Measurements from ENCODE around the gene PRR5L.

The PRR5L gene

GRCh38 chr11:36400766-36401455 lies 104.8 kb downstream of the PRR5L start:
- H3K4me1 ChIP-seq (ENCODE audit: control insufficient read depth, insufficient read depth, low read length, unreplicated experiment) = no peaks in the 10 kb centered on the region
- H3K79me2 ChIP-seq (ENCODE audit: control insufficient read depth, insufficient read depth, low read length, unreplicated experiment) = no peaks in the 10 kb centered on the region
- peaks cover 25% of the 10 kb centered on the region; the same call in 1 of the 2 replicates for H3K36me3 ChIP-seq (ENCODE audit: insufficient read depth, low read length)
- no peaks in the 10 kb centered on the region for H3K27me3 ChIP-seq (ENCODE audit: insufficient read depth, low read length)
- no peak overlapping the region for H3K27ac ChIP-seq (ENCODE audit: low read depth, low read length)
- H3K4me3 ChIP-seq (ENCODE audit: low read depth, low read length) = no peak overlapping the region
- no peak overlapping the region for H2AFZ ChIP-seq (ENCODE audit: low read length, unreplicated experiment)

GRCh38 chr11:36402568-36403170 lies 106.6 kb downstream of the PRR5L start:
- no peak overlapping the region for H3K4me3 ChIP-seq (ENCODE audit: low read depth, low read length)
- H3K27ac ChIP-seq (ENCODE audit: low read depth, low read length) = no peak overlapping the region
- H3K4me1 ChIP-seq (ENCODE audit: control insufficient read depth, insufficient read depth, low read length, unreplicated experiment) = no peaks in the 10 kb centered on the region
- peaks cover 20% of the 10 kb centered on the region; the same call in 1 of the 2 replicates for H3K36me3 ChIP-seq (ENCODE audit: insufficient read depth, low read length)
- H3K27me3 ChIP-seq (ENCODE audit: insufficient read depth, low read length) = no peaks in the 10 kb centered on the region
- H2AFZ ChIP-seq (ENCODE audit: low read length, unreplicated experiment) = no peak overlapping the region
- no peaks in the 10 kb centered on the region for H3K79me2 ChIP-seq (ENCODE audit: control insufficient read depth, insufficient read depth, low read length, unreplicated experiment)

DNA sequence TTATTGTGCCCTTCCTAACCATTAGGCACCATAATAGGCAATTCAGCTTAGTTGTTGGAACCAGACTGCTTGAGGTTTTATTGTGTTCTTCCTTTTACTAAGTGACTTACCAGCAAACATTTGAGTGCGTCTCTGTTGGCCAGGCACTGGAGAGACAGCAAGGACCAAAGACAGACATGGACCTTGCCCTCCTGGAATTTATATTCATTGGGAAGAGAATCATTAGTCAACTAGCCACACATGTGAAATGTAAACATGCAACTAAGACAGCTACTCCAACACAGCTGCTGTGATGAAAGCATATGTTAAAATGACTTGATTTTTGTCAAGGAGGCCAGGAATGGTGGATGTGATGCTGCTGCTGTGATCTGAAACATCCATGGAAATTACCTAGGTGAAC lies 107.6 kb downstream of the PRR5L start:
- H3K27me3 ChIP-seq (ENCODE audit: insufficient read depth, low read length) = no peaks in the 10 kb centered on the region
- peaks cover 19% of the 10 kb centered on the region; the same call in 1 of the 2 replicates for H3K36me3 ChIP-seq (ENCODE audit: insufficient read depth, low read length)
- no peak overlapping the region for H3K27ac ChIP-seq (ENCODE audit: low read depth, low read length)
- no peaks in the 10 kb centered on the region for H3K79me2 ChIP-seq (ENCODE audit: control insufficient read depth, insufficient read depth, low read length, unreplicated experiment)
- H3K4me1 ChIP-seq (ENCODE audit: control insufficient read depth, insufficient read depth, low read length, unreplicated experiment) = peaks cover 1% of the 10 kb centered on the region
- no peak overlapping the region for H3K4me3 ChIP-seq (ENCODE audit: low read depth, low read length)
- no peak overlapping the region for H2AFZ ChIP-seq (ENCODE audit: low read length, unreplicated experiment)

- no peak overlapping the region for H3K4me3 ChIP-seq (ENCODE audit: low read depth, low read length)
- peaks cover 9% of the 10 kb centered on the region for H3K4me1 ChIP-seq (ENCODE audit: control insufficient read depth, insufficient read depth, low read length, unreplicated experiment)
- peaks cover 14% of the 10 kb centered on the region; the same call in 1 of the 2 replicates for H3K36me3 ChIP-seq (ENCODE audit: insufficient read depth, low read length)
- no peaks in the 10 kb centered on the region for H3K27me3 ChIP-seq (ENCODE audit: insufficient read depth, low read length)
- no peak overlapping the region for H2AFZ ChIP-seq (ENCODE audit: low read length, unreplicated experiment)
- no peaks in the 10 kb centered on the region for H3K79me2 ChIP-seq (ENCODE audit: control insufficient read depth, insufficient read depth, low read length, unreplicated experiment)
- no peak overlapping the region for H3K27ac ChIP-seq (ENCODE audit: low read depth, low read length)
These were observed 108.7 kb downstream of the PRR5L start for GRCh38 chr11:36404831-36405230.

DNA sequence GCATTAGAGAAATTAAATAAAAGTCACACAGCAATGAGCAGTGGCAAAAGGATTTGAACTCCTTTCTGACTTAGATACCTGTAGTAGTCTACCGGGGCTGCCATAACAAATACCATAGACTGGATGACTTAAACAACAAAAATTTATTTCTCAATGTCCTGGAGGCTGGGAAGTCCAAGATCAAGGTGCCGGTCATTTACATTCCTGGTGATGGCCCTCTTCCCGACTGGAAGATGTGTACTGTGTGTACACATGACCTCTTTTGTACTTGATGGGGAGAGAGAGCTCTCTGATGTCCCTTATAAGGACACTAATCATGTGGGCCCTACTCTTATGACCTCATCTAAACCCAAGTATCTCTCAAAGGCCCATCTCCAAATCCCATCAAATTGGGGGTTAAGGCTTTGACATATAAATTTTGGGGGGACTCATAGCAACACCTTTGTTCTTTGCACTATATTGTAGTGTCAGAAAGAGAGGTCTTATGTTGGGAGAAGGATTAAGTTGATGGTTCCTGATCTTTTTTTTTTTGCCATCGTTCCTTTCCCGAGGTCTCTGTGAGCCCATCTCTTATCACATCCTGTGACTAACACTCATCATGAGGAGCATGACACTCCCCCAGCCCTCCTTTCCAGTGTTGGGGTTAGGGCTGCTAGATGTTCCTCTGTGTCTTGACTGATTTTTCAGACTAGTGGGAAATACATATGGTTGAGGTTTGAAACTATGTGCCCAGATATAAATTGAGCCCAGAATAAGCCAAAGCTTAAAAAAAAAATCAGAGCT lies 109.7 kb downstream of the PRR5L start:
- Histone ChIP-seq H3K4me1 (ENCODE audit: control insufficient read depth, insufficient read depth, low read length, unreplicated experiment) (peaks cover 9% of the 10 kb centered on the region), H3K27ac (ENCODE audit: low read depth, low read length) (no peak overlapping the region), H3K4me3 (ENCODE audit: low read depth, low read length) (no peak overlapping the region), H3K27me3 (ENCODE audit: insufficient read depth, low read length) (no peaks in the 10 kb centered on the region), H3K36me3 (ENCODE audit: insufficient read depth, low read length) (peaks cover 9% of the 10 kb centered on the region; the same call in 1 of the 2 replicates), H2AFZ (ENCODE audit: low read length, unreplicated experiment) (no peak overlapping the region), H3K79me2 (ENCODE audit: control insufficient read depth, insufficient read depth, low read length, unreplicated experiment) (no peaks in the 10 kb centered on the region)

- peaks cover 9% of the 10 kb centered on the region for H3K4me1 ChIP-seq (ENCODE audit: control insufficient read depth, insufficient read depth, low read length, unreplicated experiment)
- no peak overlapping the region for H3K4me3 ChIP-seq (ENCODE audit: low read depth, low read length)
- H3K27me3 ChIP-seq (ENCODE audit: insufficient read depth, low read length) = no peaks in the 10 kb centered on the region
- H2AFZ ChIP-seq (ENCODE audit: low read length, unreplicated experiment) = no peak overlapping the region
- peaks cover 9% of the 10 kb centered on the region; the same call in 1 of the 2 replicates for H3K36me3 ChIP-seq (ENCODE audit: insufficient read depth, low read length)
- no peaks in the 10 kb centered on the region for H3K79me2 ChIP-seq (ENCODE audit: control insufficient read depth, insufficient read depth, low read length, unreplicated experiment)
- H3K27ac ChIP-seq (ENCODE audit: low read depth, low read length) = no peak overlapping the region
These were observed 111.3 kb downstream of the PRR5L start for GRCh38 chr11:36407356-36407755.

- Histone ChIP-seq H3K36me3 (ENCODE audit: insufficient read depth, low read length) (peaks cover 12% of the 10 kb centered on the region; the same call in 1 of the 2 replicates), H3K27me3 (ENCODE audit: insufficient read depth, low read length) (no peaks in the 10 kb centered on the region), H3K4me3 (ENCODE audit: low read depth, low read length) (no peak overlapping the region), H3K79me2 (ENCODE audit: control insufficient read depth, insufficient read depth, low read length, unreplicated experiment) (no peaks in the 10 kb centered on the region), H3K4me1 (ENCODE audit: control insufficient read depth, insufficient read depth, low read length, unreplicated experiment) (peaks cover 12% of the 10 kb centered on the region), H2AFZ (ENCODE audit: low read length, unreplicated experiment) (no peak overlapping the region), H3K27ac (ENCODE audit: low read depth, low read length) (no peak overlapping the region)
These were observed 112.5 kb downstream of the PRR5L start for GRCh38 chr11:36408498-36409136.

- H3K36me3 ChIP-seq (ENCODE audit: insufficient read depth, low read length) = peaks cover 12% of the 10 kb centered on the region; the same call in 1 of the 2 replicates
- no peak overlapping the region for H2AFZ ChIP-seq (ENCODE audit: low read length, unreplicated experiment)
- H3K4me3 ChIP-seq (ENCODE audit: low read depth, low read length) = no peak overlapping the region
- H3K79me2 ChIP-seq (ENCODE audit: control insufficient read depth, insufficient read depth, low read length, unreplicated experiment) = no peaks in the 10 kb centered on the region
- H3K27me3 ChIP-seq (ENCODE audit: insufficient read depth, low read length) = no peaks in the 10 kb centered on the region
- H3K27ac ChIP-seq (ENCODE audit: low read depth, low read length) = no peak overlapping the region
- H3K4me1 ChIP-seq (ENCODE audit: control insufficient read depth, insufficient read depth, low read length, unreplicated experiment) = peaks cover 12% of the 10 kb centered on the region
These were observed 113.2 kb downstream of the PRR5L start for GRCh38 chr11:36409152-36409816.

GRCh38 chr11:36411202-36411640 lies 115.1 kb downstream of the PRR5L start:
- Histone ChIP-seq H2AFZ (ENCODE audit: low read length, unreplicated experiment) (no peak overlapping the region), H3K27ac (ENCODE audit: low read depth, low read length) (no peak overlapping the region)

More at GRCh38 chr11:36411202-36411640, 115.1 kb downstream of the PRR5L start:
- Histone ChIP-seq H3K27me3 (ENCODE audit: insufficient read depth, low read length) (no peaks in the 10 kb centered on the region), H3K4me3 (ENCODE audit: low read depth, low read length) (no peak overlapping the region), H3K79me2 (ENCODE audit: control insufficient read depth, insufficient read depth, low read length, unreplicated experiment) (no peaks in the 10 kb centered on the region), H3K4me1 (ENCODE audit: control insufficient read depth, insufficient read depth, low read length, unreplicated experiment) (peaks cover 12% of the 10 kb centered on the region), H3K36me3 (ENCODE audit: insufficient read depth, low read length) (0 out of 2 replicates have a peak, but pooled peaks cover 3% of the 10 kb centered on the region)
